GM19240 (cell line): ENCODE data around the gene RAPGEF5.

Source experiments
- DNase-seq: peaks from one replicate; pipeline ENCODE4 v3.0.0; 2011; ENCODE audit warnings: low spot score; ENCODE audit not compliant: insufficient read length

RAPGEF5 gene

DNA sequence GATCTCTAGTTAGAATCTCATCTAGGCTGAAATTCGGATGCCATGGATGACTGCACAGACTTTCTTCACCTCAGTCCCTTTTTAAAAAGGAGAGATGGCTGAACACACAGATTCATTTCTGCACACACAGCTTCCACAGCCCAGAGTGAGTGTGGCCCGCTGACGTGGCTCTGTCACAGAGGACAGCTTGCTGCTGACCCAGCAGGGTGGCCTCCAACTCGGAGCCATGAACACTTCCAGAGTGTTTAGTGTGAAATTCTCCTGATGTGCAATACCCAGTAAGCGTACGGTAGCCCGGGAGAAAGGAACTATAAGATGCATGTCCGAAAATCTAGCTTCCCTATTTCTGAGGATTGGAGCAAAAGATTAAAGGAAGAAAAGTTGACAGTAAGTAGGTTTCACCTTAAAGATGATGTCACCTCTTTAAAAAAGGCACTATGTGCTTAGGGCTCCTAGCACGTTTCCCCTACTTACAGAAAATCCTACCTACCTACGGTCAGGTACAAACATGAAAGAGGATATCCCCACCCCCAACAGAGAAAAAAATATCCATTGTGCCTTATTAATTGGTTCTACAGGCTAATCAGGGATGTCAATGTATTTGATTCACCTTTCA is 162.2 kb downstream of the RAPGEF5 start:
- DNase-seq = no peak

GRCh38 chr7:22193450-22193983 is 163.4 kb downstream of the RAPGEF5 start:
- no peak for DNase-seq

DNA sequence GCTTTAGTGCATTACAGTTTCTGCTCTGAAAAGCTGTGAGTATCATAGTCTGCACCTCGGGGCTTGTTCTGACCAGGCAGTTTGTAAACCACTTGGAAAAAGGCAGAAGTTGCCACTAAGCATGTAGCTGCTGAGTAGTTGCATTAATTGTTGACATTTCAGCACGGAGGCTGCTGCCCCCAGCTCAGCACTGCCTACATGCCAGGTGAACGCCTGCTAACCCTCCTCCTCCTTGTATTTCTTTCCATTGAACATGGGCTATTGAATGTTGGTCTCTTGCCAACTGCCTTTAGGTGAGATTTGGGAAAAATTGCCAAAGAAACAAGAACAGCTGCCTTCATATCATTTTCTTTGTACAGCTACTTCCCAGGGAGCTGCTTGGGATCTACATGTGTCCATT is 164.2 kb downstream of the RAPGEF5 start:
- no peak for DNase-seq

DNA sequence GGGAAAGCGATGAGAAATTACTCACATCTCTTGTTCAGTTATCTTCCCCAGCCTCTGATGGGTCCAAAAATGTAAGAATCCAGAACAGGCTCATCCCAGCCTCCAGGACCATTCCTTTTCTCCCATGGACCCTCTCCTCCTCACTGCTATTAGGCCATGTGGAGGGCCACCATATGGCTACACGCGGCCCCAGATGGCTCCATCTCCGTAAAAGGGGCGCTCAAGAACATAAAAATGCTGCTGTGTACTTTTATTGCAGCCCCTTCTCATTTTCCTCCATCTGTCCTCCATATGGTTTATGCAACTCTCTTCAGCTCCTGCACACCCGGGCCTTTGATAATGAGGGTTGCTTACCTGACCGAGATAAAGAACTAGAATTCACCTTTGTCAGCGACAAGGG is 166.2 kb downstream of the RAPGEF5 start:
- DNase-seq = no peak

DNA sequence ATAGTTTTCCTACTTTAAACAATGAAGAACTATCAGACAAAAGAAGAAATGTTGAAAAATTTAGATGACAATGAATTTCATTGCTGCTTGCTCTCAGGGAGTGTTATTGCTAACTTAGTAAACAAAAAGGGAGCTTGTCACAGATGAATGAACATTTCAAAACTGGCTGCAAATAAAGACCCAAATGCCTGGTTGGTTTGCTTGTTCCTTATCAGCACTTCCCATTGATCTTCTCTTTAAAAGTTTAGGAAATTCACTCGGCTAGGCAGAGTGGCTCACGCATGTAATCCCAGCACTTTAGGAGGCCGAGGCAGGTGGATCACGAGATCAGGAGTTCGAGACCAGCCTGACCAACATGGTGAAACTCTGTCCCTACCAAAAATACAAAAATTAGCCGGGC is 167.2 kb downstream of the RAPGEF5 start:
- no peak for DNase-seq

DNA sequence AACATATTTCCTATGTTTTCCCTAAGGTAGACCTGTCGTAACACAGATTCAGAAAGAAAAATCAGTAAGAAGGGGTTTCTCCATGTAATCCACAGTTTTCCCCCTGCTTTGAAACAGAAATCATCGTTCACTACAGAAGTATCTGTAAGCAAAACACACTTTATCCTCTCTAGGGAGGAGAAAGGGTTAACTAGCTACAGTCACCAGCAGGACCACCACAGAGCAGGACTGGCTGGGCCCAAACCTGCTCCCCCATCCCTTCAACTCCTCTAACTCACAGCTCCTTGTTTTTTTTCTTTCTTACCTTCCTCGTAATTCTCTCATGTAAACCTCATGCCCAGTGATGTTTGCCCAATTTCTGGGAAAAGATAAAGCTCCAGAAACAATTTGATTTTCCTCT is 167.7 kb downstream of the RAPGEF5 start:
- no peak for DNase-seq

- no peak for DNase-seq
Measured at GRCh38 chr7:22187691-22188348, 169.1 kb downstream of the RAPGEF5 start.

DNA sequence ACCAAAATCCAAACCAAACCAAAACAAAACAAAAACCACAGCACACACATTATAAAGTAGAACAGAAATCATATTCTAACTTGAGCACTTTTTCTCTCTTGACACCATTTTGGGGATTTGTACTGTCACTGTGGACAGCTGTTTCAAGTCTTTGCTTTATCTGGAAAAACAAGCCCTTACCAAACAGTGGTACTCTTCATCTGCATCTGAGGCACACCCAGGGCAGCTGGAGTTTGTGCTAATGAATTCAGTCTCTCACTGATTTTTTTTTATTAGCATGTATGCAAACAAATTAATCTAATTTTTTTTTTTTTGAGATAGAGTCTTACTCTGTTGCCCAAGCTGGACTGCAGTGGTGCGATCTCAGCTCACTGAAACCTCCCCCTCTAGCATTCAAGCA is 171.4 kb downstream of the RAPGEF5 start:
- DNase-seq = no peak

DNA sequence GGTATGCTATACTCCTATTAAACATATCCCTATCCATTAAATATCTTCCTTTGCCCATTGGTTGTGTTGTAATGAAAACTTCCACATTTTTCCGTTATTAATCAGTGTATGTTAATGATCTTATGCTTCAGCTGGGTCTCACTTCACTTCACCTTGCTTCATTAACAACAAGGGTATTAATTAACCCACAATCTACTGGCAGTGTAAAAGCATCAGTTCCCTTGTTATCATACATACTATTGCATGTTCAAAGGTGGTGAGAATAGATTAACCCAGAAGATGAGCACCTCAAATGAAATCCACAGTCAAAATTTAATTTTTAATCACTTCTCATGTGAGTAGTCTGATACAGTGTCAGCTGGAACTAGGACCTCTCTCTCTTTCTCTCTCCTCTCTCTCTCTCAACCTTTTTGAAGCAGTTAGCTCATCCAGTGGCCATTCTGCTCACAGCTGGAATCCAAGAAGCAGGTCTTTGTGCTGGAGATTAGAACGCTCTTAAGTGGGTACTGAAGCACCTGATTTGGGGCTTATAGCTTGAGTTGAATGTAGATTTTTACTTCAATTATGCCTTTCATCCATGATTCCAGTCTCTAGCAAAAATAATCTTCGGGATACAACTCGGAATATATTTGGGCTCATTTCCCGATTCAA is 172.3 kb downstream of the RAPGEF5 start:
- DNase-seq = no peak

DNA sequence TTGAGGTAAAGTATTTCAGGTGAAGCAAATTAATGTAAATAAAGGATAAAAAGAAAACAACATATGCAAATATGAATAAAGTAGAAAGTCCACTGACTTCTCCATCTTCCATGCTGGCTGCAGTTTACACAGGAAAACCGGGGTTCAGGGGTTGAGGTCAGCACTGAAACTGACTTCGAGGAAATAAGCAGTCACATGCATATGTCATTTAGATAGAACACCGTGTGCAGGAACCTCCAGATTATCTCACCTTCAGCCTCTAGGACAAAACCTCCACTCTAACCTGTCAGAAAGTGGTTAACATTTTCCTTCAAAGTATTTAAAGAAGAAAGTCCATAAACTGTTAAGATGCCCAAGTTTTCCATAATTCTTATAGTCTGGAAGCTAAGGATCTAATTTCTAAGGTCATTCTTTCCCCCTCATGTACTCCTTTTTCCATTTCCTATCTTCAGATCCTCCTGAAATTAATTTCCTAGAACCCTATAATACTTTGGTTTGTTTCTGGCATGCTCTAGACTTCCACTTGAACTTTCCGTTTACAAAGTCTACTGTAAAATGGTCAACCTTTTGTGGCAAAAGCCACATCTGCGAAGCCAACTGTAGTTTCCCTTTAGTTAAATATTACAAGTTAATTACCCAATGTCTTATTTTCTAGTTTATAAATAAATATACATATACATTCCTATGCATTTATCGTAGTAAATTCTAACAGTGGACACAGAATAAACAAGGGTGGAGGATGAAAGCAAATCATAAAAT is 173.3 kb downstream of the RAPGEF5 start:
- no peak for DNase-seq

GRCh38 chr7:22182149-22182548 is 174.8 kb downstream of the RAPGEF5 start:
- no peak for DNase-seq

- no peak for DNase-seq
Measured at GRCh38 chr7:22181663-22182062, 175.3 kb downstream of the RAPGEF5 start.

- DNase-seq = no peak
Measured at GRCh38 chr7:22179442-22179879, 177.5 kb downstream of the RAPGEF5 start.

- no peak for DNase-seq
Measured at GRCh38 chr7:22178735-22179134, 178.2 kb downstream of the RAPGEF5 start.

GRCh38 chr7:22176791-22177412 is 180.1 kb downstream of the RAPGEF5 start:
- DNase-seq = no peak

- DNase-seq = no peak
Measured at GRCh38 chr7:22174574-22174953, 182.4 kb downstream of the RAPGEF5 start.

DNA sequence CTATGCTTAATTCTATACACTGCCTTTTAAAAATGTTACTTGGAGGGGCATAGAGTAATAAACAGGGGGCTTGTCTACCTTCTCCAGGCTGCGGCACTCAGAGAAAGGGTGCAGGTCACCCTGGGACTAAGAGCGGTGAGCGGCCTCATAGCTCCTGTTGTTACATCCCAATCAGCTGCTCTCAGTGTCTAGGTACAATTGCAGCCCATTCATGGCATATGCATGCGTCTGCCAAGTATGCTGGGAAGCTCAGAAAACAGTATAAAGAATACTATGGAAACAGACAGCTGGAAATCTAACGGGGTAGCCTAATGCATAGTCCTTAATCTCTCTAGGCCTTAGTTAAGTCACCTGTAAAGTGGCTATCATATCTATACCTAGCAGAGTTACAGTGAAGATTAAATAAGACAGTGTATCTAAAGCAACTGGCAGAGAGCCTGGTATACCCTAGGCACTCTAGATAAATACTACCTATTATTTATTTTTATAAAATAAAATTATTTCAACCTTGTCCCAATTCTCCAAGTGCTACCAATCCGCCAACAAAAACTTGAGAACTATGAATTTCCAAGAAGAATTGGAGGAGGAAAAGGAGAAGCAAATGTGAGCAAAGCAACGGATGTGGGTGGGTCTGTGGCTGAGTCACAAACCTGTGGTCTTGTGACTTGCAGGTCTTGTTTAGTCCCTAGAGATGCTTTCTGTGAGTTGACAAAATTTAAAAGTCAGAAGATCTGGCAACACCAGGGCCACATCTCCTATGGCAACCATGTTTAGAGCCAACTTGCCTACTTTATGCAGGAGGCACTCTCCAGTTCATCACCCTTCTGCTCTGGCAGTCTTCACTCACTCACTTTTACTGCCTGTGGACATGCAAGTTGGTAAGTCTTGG is 183.0 kb downstream of the RAPGEF5 start:
- DNase-seq = no peak

GRCh38 chr7:22168129-22168634 is 188.8 kb downstream of the RAPGEF5 start:
- DNase-seq = no peak

DNA sequence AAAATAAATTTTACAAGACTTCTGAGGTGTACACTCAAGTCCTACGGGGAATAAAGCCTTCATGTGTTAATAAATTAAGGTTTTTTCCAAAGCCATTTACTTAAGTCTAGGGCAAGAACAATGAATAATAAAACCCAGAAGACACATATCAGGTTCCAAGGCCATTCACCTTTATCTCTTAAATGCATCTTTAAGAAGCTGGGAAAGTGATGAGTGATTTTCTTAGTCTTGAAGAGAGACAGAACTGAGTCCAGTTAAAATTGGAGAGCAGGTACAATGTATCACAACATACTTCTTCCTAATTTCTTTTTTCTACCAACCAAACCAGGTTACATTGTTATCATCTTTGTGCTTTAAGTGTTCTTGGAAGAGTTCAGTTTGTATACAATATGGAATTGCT is 189.5 kb downstream of the RAPGEF5 start:
- no peak for DNase-seq

DNA sequence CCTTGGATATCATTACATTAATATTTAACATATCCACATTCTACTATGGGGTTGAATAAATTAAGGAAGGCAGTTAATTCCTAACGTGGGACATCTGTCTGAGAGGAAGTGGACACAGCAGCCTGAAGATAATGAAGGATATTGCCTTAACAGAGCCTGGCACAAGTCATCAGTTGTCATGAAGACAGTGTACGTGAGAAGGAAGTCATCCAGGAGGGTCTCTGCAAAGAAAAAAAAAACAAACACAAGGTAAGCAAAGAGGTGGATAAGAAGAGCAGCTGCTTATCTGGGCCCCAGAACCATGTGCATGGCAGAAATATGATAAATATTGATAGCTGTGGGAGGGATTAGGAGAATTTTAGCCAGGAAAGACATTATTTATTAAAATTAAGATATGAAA is 190.0 kb downstream of the RAPGEF5 start:
- DNase-seq = no peak
